ENCODE results near the gene SCN5A.
"Not testable (repeated sequence)": the region's sequence is repeated elsewhere in the genome, so short reads cannot be mapped to it uniquely, and the experiment has no call there.

SCN5A gene

GRCh38 chr3:38577371-38578080 is 72.0 kb downstream of the SCN5A start:
- no peak for DNase-seq

GRCh38 chr3:38576526-38577370 is 72.7 kb downstream of the SCN5A start:
- DNase-seq, result no peak

GRCh38 chr3:38576131-38576525 is 73.4 kb downstream of the SCN5A start:
- DNase-seq, result no peak

- DNase-seq, result no peak
Observed at GRCh38 chr3:38575279-38575843, 74.1 kb downstream of the SCN5A start.

GRCh38 chr3:38574411-38575278 is 74.8 kb downstream of the SCN5A start:
- DNase-seq, result no peak

- peak in 1 of 2 donors; percentile 2 for DNase-seq
Observed at GRCh38 chr3:38573556-38573955, 75.9 kb downstream of the SCN5A start.

GRCh38 chr3:38573111-38573510 is 76.4 kb downstream of the SCN5A start:
- DNase-seq, result no peak

GRCh38 chr3:38567498-38567897 is 82.0 kb downstream of the SCN5A start:
- no peak for DNase-seq

- DNase-seq, result not testable (repeated sequence)
Observed at GRCh38 chr3:38566794-38567193, 82.7 kb downstream of the SCN5A start.

GRCh38 chr3:38566215-38566528 is 83.3 kb downstream of the SCN5A start:
- DNase-seq, result no peak

- DNase-seq, result no peak
Observed at GRCh38 chr3:38565339-38566214, 83.9 kb downstream of the SCN5A start.

- no peak for DNase-seq
Observed at GRCh38 chr3:38564631-38565338, 84.7 kb downstream of the SCN5A start.

- DNase-seq, result no peak
Observed at GRCh38 chr3:38563886-38564270, 85.6 kb downstream of the SCN5A start.

GRCh38 chr3:38563070-38563885 is 86.2 kb downstream of the SCN5A start:
- no peak for DNase-seq

GRCh38 chr3:38562467-38562925 is 87.0 kb downstream of the SCN5A start:
- no peak for DNase-seq

GRCh38 chr3:38561746-38562466 is 87.6 kb downstream of the SCN5A start:
- no peak for DNase-seq

- DNase-seq, result no peak
Observed at GRCh38 chr3:38560996-38561717, 88.3 kb downstream of the SCN5A start.

GRCh38 chr3:38560284-38560683 is 89.2 kb downstream of the SCN5A start:
- DNase-seq, result no peak

- DNase-seq, result no peak
Observed at GRCh38 chr3:38558864-38559263, 90.6 kb downstream of the SCN5A start.
